ENCODE results near the gene TNNI3K. TPM values are rescaled to one million over a fixed set of nuclear protein-coding genes. Genes with fewer than 3 reads are reported as not detected.

Gene TNNI3K
- total RNA-seq, 1 donor from 2014 or later = not detected

DNA sequence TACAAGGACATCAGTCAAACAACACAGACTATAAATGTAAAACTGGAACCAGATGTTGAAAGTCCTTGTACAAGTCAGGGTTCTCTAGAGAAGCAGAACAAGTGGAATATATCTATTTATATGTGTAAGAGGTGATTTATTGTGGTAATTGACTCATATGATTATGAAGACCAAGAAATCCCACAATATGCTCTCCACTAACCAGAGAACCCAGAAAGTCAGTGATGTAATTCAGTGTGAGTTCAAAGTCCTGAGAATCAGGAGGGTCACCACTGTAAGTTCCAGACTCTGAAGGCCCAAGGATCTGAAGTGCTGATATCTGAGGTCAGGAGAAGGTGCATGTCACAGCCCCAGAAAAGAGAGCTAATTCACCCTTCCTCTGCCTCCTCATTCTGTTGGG lies 220.2 kb downstream of the TNNI3K start:
- DNase-seq (ENCODE audit: extremely low spot score, unreplicated experiment) = no peak
- no peaks in the 10 kb centered on the region for H3K27me3 Mint-ChIP-seq
- TF ChIP-seq CTCF (conservative IDR thresholded peaks at IDR 0.05) = no peak
- H3K4me1 Mint-ChIP-seq (ENCODE audit: unreplicated experiment) = no peaks in the 10 kb centered on the region
- no peaks in the 10 kb centered on the region for H3K36me3 Mint-ChIP-seq
- H3K27ac Mint-ChIP-seq = no peak overlapping the region
- no peaks in the 10 kb centered on the region for H3K9me3 Mint-ChIP-seq
- no peak overlapping the region for H3K4me3 Mint-ChIP-seq

- H3K27ac Mint-ChIP-seq = no peak overlapping the region
- no peaks in the 10 kb centered on the region for H3K9me3 Mint-ChIP-seq
These were observed 222.1 kb downstream of the TNNI3K start for GRCh38 chr1:74457253-74457652.

DNA sequence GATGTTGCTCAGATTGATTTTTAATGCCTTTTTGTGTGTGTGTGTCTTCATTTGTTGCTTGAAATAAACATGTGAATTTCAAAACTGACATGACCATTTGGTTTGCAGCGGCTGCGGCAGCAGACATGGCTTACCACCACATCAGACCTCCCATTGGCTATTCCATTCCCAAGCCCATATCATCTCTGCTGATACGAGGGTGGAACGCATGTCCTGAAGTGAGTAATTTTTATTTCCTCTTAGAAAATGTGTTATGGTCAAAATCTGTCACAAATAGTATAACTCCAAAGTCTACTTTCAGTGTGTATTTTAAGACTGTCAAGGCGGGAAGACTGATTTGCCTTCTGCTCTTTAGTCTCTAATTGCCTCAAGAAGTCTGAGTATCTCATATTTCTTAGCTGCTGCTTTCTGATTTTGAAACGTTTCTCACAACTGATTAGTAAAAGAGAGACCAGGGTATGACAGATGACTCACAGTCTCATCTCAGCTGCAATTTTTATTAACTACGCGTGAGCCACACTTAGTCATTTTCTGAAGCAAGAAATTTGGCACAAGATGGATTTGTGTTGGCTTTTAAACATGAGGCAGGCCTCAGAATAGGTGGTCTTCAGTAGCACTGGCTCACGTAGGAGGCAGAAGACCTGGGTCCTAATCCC lies 228.3 kb downstream of the TNNI3K start:
- H3K27me3 Mint-ChIP-seq = peaks cover 11% of the 10 kb centered on the region
- no peak for TF ChIP-seq CTCF (conservative IDR thresholded peaks at IDR 0.05)
- no peak for DNase-seq (ENCODE audit: extremely low spot score, unreplicated experiment)
- H3K4me1 Mint-ChIP-seq (ENCODE audit: unreplicated experiment) = peaks cover 4% of the 10 kb centered on the region
- H3K27ac Mint-ChIP-seq = no peak overlapping the region
- H3K4me3 Mint-ChIP-seq = no peak overlapping the region
- H3K36me3 Mint-ChIP-seq = no peaks in the 10 kb centered on the region
- no peaks in the 10 kb centered on the region for H3K9me3 Mint-ChIP-seq

More at GRCh38 chr1:74457253-74457652, 222.1 kb downstream of the TNNI3K start:
- H3K4me3 Mint-ChIP-seq = no peak overlapping the region
- no peaks in the 10 kb centered on the region for H3K4me1 Mint-ChIP-seq (ENCODE audit: unreplicated experiment)
- no peaks in the 10 kb centered on the region for H3K36me3 Mint-ChIP-seq
- no peak for TF ChIP-seq CTCF (conservative IDR thresholded peaks at IDR 0.05)
- no peak for DNase-seq (ENCODE audit: extremely low spot score, unreplicated experiment)
- no peaks in the 10 kb centered on the region for H3K27me3 Mint-ChIP-seq

DNA sequence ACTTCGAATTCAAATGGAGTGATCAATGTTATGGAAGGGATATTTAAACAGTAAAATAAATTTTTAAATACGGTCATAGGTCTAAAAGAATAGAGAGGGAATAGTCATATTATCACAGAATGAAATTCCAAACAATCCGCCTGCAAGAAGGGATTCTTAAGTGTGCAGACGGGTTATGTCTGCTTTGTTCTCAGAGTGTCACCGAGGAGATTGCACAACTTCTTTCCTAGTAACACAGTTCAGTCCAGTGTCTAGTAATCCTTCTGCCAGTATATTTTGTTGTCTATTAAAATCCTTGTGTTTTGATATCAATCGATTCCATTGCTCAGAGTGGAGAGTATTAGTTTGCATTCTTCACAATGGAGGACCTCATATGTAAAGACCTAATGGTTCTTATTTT lies 228.8 kb downstream of the TNNI3K start:
- H3K4me3 Mint-ChIP-seq = no peak overlapping the region
- H3K9me3 Mint-ChIP-seq = no peaks in the 10 kb centered on the region
- peaks cover 4% of the 10 kb centered on the region for H3K4me1 Mint-ChIP-seq (ENCODE audit: unreplicated experiment)
- no peaks in the 10 kb centered on the region for H3K36me3 Mint-ChIP-seq
- DNase-seq (ENCODE audit: extremely low spot score, unreplicated experiment) = no peak
- no peak for TF ChIP-seq CTCF (conservative IDR thresholded peaks at IDR 0.05)
- peaks cover 11% of the 10 kb centered on the region for H3K27me3 Mint-ChIP-seq
- H3K27ac Mint-ChIP-seq = no peak overlapping the region

DNA sequence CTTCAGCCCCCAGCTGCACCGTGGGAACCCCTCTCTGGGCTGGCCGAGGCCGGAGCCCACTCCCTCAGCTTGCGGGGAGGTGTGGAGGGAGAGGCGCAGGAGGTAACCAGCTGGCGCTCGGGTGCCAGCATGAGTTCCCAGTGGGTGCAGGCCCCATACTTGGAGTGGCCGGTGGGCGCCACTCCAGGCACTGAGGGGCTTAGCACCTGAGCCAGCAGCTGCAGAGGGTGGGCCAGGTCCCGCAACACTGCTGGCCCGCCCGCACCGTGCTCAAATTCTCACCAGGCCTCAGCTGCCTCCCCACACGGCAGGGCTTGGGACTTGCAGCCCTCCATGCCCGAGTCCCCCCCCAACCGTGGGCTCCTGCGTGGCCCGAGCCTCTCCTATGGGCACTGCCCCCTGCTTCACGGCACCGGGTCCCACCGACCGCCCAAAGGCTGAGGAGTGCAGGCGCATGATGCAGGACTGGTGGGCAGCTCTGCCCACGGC lies 230.1 kb downstream of the TNNI3K start:
- no peak for DNase-seq (ENCODE audit: extremely low spot score, unreplicated experiment)
- H3K36me3 Mint-ChIP-seq = no peaks in the 10 kb centered on the region
- no peak overlapping the region for H3K4me3 Mint-ChIP-seq
- H3K27ac Mint-ChIP-seq = no peak overlapping the region
- H3K4me1 Mint-ChIP-seq (ENCODE audit: unreplicated experiment) = peaks cover 4% of the 10 kb centered on the region
- peaks cover 13% of the 10 kb centered on the region for H3K27me3 Mint-ChIP-seq
- TF ChIP-seq CTCF (conservative IDR thresholded peaks at IDR 0.05) = no peak
- H3K9me3 Mint-ChIP-seq = no peaks in the 10 kb centered on the region
